Lower leg skin (tissue), 3 donors: ENCODE measurements around the gene PYGB.

Source experiments
- POLR2A ChIP-seq, 2 donors: fragments of 450-650 bp; IDR thresholded peaks; one replicate each; pipeline ENCODE4 v1.6.1; 2016 to 2017; ENCODE audit warnings: antibody characterized with exemption in 2 of 2, mild to moderate bottlenecking in 1 of 2, moderate library complexity in 1 of 2
- TF ChIP-seq, protein P1 (sequence below), 3 donors: fragments of 450-650 bp; IDR thresholded peaks; one replicate each; pipeline ENCODE4 v1.5.1; 2016; ENCODE audit warnings: antibody characterized with exemption in 3 of 3, mild to moderate bottlenecking in 3 of 3, moderate library complexity in 2 of 3

- TF ChIP-seq, protein P1, sequence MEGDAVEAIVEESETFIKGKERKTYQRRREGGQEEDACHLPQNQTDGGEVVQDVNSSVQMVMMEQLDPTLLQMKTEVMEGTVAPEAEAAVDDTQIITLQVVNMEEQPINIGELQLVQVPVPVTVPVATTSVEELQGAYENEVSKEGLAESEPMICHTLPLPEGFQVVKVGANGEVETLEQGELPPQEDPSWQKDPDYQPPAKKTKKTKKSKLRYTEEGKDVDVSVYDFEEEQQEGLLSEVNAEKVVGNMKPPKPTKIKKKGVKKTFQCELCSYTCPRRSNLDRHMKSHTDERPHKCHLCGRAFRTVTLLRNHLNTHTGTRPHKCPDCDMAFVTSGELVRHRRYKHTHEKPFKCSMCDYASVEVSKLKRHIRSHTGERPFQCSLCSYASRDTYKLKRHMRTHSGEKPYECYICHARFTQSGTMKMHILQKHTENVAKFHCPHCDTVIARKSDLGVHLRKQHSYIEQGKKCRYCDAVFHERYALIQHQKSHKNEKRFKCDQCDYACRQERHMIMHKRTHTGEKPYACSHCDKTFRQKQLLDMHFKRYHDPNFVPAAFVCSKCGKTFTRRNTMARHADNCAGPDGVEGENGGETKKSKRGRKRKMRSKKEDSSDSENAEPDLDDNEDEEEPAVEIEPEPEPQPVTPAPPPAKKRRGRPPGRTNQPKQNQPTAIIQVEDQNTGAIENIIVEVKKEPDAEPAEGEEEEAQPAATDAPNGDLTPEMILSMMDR (IDR thresholded peaks at IDR 0.05): no peak
- TF ChIP-seq POLR2A (IDR thresholded peaks at IDR 0.05): no peak
Measured at GRCh38 chr20:25313593-25313992, 65.7 kb downstream of the PYGB start.
